H54 (cell line): ENCODE results near the gene MYLIP.

Experiments used
- DNase-seq: peaks from one replicate; pipeline ENCODE4 v3.0.0; 2011; ENCODE audit warnings: low spot score, mixed read lengths; ENCODE audit not compliant: insufficient read length
- FAIRE-seq: peaks from 3 replicates; lab custom pipeline; 2011; peaks lifted over from hg19 to GRCh38; lab: Jason Lieb, UNC
- POLR2A ChIP-seq: IDR thresholded peaks from 2 replicates; pipeline ENCODE4 v1.6.1; 2011; ENCODE audit warnings: low read depth, mild to moderate bottlenecking, low read length

The MYLIP gene

GRCh38 chr6:16128759-16129622, at the start of gene MYLIP:
Gene MYLIP (plus strand): TSS chr6:16129086. CDS start chr6:16129323, 237 bp downstream.
- FAIRE-seq = no peak

GRCh38 chr6:16079354-16079753, 49.5 kb upstream of the MYLIP start:
- TF ChIP-seq POLR2A = no peak
- FAIRE-seq = no peak

More at GRCh38 chr6:16128759-16129622, at the start of gene MYLIP:
- peak; percentile 85 for DNase-seq
- peak; percentile 100 for TF ChIP-seq POLR2A

GRCh38 chr6:16080204-16080603, 48.7 kb upstream of the MYLIP start:
- DNase-seq (no peak), FAIRE-seq (no peak)
- no peak for TF ChIP-seq POLR2A

More at GRCh38 chr6:16079354-16079753, 49.5 kb upstream of the MYLIP start:
- no peak for DNase-seq

GRCh38 chr6:16081326-16081725, 47.6 kb upstream of the MYLIP start:
- no peak for TF ChIP-seq POLR2A
- FAIRE-seq = no peak

GRCh38 chr6:16082361-16082760, 46.5 kb upstream of the MYLIP start:
- no peak for DNase-seq
- no peak for FAIRE-seq
- TF ChIP-seq POLR2A = no peak

More at GRCh38 chr6:16081326-16081725, 47.6 kb upstream of the MYLIP start:
- DNase-seq = no peak

GRCh38 chr6:16086965-16087364, 41.9 kb upstream of the MYLIP start:
- no peak for TF ChIP-seq POLR2A
- DNase-seq (no peak), FAIRE-seq (no peak)

GRCh38 chr6:16087386-16087785, 41.5 kb upstream of the MYLIP start:
- no peak for TF ChIP-seq POLR2A
- FAIRE-seq (no peak), DNase-seq (no peak)

- TF ChIP-seq POLR2A = no peak
- DNase-seq (no peak), FAIRE-seq (no peak)
Observed at GRCh38 chr6:16088409-16088808, 40.5 kb upstream of the MYLIP start.

- FAIRE-seq (no peak), DNase-seq (no peak)
- TF ChIP-seq POLR2A = no peak
Observed at GRCh38 chr6:16089232-16090062, 39.4 kb upstream of the MYLIP start.

GRCh38 chr6:16090452-16090851, 38.4 kb upstream of the MYLIP start:
- no peak for TF ChIP-seq POLR2A
- FAIRE-seq = no peak
- no peak for DNase-seq

- FAIRE-seq = no peak
- no peak for TF ChIP-seq POLR2A
Observed at GRCh38 chr6:16090920-16091319, 38.0 kb upstream of the MYLIP start.

GRCh38 chr6:16092140-16092539, 36.7 kb upstream of the MYLIP start:
- DNase-seq = no peak
- FAIRE-seq = no peak
- no peak for TF ChIP-seq POLR2A

More at GRCh38 chr6:16090920-16091319, 38.0 kb upstream of the MYLIP start:
- DNase-seq = no peak

- DNase-seq (no peak), FAIRE-seq (no peak)
- TF ChIP-seq POLR2A = no peak
Observed at GRCh38 chr6:16092990-16093389, 35.9 kb upstream of the MYLIP start.

- FAIRE-seq (no peak), DNase-seq (no peak)
- TF ChIP-seq POLR2A = no peak
Observed at GRCh38 chr6:16095180-16095579, 33.7 kb upstream of the MYLIP start.
